NCI-H460 (cell line): Measurements from ENCODE around the gene C1orf52. TPM values are rescaled to one million over a fixed set of nuclear protein-coding genes. Genes with fewer than 3 reads are reported as not detected.

Experiments used
- DNase-seq: peaks from one replicate; pipeline ENCODE4 v3.0.0-alpha.2; 2016; ENCODE audit warnings: low read depth; ENCODE audit errors: extremely low read depth
- total RNA-seq: library from RNA; depleted of rRNA; stranded (reverse); fragments of >200 nt; shearing (Covaris generic); gene quantifications from 2 replicates; pipeline ENCODE4 v1.2.3, GENCODE V29; 2014

The C1orf52 gene
- total RNA-seq, 1 experiment from 2014 or later = 16.7 TPM

DNA sequence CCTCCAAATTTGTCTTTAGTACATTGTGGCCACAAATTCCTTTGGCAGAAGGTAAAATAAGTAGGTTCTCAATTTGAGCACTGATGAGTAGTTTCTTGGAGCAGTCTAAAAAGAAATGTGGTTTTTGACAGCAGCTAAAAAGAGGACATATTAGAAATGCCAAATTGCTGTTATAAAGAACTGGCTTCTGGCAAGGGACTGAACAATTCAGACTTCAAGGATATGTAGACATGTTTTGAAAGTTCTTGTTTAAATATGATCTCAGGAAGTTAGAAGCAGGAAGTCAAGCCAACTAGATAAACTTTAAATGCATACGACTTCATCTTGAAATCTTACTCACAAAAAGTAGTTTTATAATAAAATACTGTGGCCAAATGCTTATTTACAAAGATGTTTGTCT is 18.8 kb downstream of the C1orf52 start:
- DNase-seq = no peak

DNA sequence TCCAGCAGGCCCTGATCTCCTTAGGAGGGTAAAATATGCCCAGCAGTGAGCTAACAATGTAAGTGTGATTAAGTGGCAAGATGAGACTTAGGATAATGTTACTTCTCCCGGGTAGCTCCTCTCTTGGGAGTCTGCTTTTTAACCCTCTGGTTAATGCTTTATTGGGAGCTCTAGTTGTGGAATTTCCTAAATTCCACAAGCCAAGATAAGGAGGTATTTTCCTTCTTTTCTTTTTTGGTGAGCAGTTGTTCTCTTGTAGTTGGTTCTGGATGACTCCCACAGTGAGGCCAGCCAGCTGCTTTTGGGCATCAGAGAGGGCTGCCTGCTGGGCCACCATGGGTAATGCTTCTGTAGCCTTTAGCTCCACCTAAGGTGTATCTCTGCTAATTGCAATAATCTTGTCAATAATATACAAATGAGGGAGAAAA is 19.3 kb downstream of the C1orf52 start:
- DNase-seq = no peak

DNA sequence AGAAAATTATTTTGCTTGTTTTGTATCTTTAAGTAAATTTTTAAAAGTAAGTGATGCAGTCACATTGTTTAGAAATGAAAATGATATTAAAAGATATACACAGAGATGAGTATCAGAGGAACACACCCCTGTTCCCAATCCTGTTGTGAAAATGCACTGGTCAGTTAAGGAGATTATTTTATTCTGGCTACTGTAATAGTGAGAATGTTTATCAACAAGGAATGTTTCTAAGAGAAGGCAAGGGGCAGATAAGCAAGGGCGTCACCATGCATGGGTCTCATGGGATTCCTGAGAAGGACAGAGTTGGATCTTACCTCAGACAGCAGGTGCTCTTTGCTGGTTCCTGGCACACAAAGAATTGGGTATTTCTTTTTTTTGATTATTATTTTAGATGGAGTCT is 21.8 kb downstream of the C1orf52 start:
- no peak for DNase-seq

DNA sequence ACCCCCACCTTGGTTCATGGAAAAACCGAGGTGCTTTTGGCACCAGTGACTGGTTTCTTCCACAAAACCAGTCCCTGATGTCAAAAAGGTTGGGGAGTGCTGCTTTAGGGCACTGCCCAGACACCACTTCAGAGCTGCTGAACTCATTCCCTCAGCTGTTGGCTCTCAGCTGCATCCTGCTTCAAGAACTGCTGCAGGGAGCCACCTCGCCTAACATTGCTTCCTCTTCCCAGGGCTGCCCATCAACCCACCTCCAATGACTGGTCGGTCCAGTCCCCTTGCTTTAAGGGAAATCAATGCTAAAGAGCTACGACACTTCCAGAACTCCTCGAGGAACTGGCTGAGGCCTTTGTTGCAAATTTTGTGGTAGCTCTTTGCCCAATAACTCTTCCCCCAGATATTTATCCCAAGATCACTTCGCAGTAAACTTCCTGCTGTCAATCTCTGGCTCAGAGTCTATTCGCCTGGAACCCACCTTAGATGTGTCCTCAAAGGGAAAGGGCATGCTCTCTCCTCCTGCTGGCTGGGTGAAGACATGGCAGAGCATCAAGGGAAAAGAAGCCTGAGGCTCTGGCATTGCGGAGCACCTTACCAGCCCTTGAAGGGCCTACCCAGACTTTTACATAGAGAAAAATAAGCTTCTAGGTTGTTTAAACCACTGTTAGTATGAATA is 29.0 kb downstream of the C1orf52 start:
- no peak for DNase-seq

GRCh38 chr1:85229574-85230097 is 29.8 kb downstream of the C1orf52 start:
- no peak for DNase-seq

DNA sequence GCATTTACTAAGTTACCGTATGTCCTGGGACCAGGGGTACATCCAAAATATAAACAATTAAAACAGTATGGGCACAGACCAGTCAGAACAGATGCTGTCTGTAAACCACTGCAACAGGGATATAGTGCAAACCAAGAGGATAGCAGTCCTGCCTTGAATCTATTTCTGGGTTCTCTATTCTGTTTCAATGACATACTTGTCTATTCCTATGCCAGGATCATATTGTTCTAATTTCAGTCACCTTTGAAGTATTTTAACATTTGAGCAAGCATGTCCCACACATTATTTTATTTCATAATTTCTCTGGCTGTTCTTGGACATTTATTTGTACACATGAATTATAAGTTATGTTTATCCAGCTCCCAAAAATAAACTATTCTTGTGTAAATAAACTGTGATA is 30.5 kb downstream of the C1orf52 start:
- no peak for DNase-seq

- DNase-seq = no peak
Measured at GRCh38 chr1:85225624-85226380, 33.7 kb downstream of the C1orf52 start.

DNA sequence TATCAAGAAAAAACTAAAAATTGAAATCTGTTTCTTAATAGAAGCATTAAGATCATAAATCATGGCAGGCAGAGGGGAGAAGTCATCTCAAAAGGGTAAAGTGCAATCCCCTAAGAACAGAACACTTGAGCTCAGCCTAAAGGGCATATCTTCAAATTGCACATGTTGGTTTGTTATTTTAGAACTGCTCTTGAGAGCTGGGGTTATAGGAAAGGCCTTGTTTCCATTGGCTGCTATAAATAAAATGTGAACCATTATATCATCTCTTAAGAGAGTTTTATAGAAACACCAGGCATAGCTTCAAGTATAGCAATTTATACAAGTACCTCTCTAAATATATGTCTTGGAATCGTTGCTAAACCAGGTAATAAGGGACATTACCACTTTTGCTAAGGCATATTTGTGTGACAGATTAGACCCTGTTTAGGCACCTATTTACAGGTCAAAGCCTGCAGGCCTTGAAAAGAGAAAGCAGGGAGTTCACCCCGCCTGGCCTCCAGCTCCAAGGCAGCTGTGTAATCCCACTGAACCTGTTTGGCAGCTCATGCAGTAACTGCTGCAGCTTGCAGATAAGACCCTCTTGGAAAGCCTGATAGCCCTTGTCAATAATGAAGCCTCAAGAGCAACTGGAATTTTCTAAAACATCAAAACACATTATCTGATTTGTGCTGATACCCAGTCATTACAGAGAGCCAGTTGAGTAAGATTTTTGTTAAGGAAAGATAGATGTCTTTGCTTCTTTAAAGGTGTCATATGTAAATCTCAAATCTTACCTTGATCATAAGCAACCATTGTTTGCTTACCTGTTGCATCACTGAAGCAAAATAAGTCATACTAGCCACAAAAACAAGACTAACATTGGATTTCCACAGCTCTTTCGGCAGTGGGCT is 34.5 kb downstream of the C1orf52 start:
- DNase-seq = no peak

DNA sequence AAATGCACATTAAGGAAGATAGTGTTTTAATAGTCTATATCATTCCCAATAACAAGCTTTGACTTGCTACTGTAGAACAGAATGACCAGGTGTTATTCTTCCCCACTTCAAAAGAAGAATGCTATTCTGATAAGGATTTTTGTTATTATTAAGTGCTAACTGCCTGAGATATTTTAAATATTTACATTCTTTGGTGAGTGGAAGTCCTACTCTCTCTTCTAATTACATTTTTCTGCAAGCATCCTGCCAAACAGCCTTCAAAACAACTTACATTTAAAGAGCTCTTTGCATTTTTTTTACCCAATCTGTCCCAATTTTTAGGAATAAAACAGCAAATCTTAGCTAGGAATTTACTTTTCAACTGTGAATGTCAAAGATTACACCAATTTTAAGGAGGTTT is 35.2 kb downstream of the C1orf52 start:
- DNase-seq = no peak

DNA sequence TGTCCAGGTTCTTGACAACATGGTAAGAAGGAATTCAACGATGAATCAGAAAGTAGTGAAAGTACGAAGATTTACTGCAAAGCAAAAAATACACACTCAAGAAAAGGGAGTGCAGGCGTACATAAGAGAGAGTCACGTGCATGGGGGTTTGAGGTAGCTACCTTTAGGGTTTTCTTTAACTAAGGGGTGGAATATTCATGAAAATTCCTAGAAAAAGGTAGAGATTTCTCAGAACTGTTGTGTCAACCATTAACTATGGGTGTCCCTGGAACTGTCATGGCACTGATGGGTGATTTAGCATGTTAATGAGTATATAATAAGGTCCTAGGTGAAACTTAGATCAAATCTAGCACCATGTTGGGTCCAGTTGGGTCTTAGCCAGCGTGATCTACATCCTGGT is 36.1 kb downstream of the C1orf52 start:
- DNase-seq = no peak

DNA sequence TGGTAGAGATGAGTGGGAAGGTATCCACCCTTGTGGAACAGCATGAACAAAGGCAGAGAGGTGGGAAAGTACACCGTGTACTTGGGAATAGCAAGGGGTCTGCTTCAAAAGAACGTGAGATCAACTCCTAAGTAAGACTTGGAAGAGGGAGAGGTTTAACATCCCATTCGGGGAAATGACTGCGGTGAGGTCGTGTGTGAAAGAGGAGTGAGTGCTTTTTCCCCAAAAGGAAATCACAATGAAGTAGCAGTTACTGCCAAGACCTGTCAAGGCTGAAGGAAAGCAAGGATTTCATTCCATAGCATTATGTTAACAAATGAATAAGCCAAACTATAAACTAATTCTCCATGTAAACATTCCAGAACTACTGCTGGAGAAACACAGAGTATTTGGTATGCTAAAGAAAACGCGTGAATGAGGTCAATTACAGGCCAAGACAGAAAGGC is 38.7 kb downstream of the C1orf52 start:
- DNase-seq = no peak

GRCh38 chr1:85219853-85220610 is 39.4 kb downstream of the C1orf52 start:
- no peak for DNase-seq

DNA sequence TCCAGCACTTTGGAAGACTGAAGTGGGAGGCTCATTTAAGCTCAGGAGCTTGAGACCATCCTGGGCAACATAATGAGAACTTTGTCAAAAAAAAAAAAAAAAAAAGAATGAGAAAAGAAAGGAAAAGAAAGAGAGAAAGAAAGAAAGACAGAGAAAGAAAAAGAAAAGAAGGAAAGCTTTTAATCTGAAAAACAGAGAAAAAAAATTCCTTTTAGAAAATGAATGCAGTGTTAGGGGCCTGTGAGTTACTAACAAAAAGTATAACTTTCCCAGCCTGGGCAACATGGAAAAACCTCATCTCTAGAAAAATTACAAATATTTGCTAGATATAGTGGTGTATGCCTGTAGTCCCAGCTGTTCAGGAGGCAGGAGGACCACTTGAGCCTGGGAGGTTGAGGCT is 42.8 kb downstream of the C1orf52 start:
- no peak for DNase-seq

- no peak for DNase-seq
Measured at GRCh38 chr1:85214654-85215053, 44.8 kb downstream of the C1orf52 start.

GRCh38 chr1:85208488-85208887 is 51.0 kb downstream of the C1orf52 start:
- DNase-seq = no peak

GRCh38 chr1:85203573-85204171 is 55.8 kb downstream of the C1orf52 start:
- no peak for DNase-seq

- DNase-seq = no peak
Measured at GRCh38 chr1:85202864-85203255, 56.6 kb downstream of the C1orf52 start.

DNA sequence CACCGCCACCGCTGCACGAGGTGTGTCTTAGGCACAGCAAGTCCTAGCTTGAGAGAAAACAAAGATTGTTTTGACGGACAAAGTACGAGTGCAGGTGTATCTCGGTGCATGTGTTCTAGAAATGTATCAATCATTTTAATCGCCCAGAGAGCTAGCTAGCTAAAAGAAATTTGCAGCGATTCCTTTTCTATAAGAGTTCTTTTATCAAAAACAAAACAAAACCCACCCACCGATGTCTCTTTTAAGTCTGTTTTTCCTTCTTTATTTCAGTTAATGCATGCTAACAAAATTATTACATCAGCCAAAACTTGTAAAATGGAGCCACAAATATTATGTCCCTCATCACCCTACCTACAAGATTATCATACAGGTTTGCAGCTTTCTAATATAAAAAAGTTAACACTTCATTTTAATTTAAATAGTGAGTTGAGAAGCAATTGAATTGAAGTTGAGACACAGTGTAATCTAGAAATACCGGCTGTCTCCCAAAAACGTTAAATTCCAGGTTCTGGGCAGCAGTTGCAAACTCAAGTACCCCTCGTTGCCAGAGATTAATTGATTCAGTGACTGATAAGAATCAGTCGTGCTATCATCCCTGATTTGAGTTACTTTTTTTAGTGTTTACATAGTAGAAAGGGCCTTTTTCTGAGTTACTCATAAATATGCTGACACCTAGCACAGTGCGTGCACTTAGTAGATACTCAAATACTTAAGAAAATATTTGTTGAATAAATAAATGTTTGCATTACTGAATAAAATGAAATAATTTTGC is 57.2 kb downstream of the C1orf52 start:
- DNase-seq = no peak
